NCI-H774 (cell line): ENCODE results near the gene SDK2.

Experiments used
- DNase-seq: peaks from one replicate; lab custom pipeline; 2025; lab: John Stamatoyannopoulos, UW

SDK2 gene

GRCh38 chr17:73610331-73610911 lies 33.8 kb downstream of the SDK2 start:
- DNase-seq: no peak

- DNase-seq: no peak
Observed at GRCh38 chr17:73609758-73610157, 34.5 kb downstream of the SDK2 start.

- DNase-seq: no peak
Observed at GRCh38 chr17:73609060-73609459, 35.2 kb downstream of the SDK2 start.

DNA sequence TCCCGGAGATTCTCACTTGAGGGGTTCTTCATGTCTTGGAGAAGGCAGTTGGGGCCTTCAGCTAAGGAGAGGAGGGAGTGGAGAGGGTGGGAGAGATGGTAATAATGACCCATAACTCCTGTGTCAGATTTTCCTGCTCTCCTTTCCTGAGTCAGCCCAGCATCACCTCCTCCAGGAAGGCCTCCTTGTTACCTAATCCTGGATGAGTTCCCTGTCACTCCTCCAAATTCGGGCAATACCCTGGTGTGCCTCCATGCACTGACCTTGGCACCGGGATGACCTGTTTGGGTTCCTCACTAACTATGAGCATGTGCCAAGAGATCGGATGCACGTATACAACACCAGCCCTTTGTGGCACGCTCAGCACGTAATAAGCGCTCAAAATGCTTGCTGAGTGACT lies 38.8 kb downstream of the SDK2 start:
- no peak for DNase-seq

GRCh38 chr17:73604476-73604875 lies 39.8 kb downstream of the SDK2 start:
- no peak for DNase-seq

- no peak for DNase-seq
Observed at GRCh38 chr17:73603971-73604370, 40.3 kb downstream of the SDK2 start.

- no peak for DNase-seq
Observed at GRCh38 chr17:73600103-73600871, 44.0 kb downstream of the SDK2 start.

GRCh38 chr17:73599599-73599998 lies 44.6 kb downstream of the SDK2 start:
- DNase-seq: no peak

- no peak for DNase-seq
Observed at GRCh38 chr17:73598212-73598611, 46.0 kb downstream of the SDK2 start.

- DNase-seq: no peak
Observed at GRCh38 chr17:73595931-73596330, 48.3 kb downstream of the SDK2 start.

DNA sequence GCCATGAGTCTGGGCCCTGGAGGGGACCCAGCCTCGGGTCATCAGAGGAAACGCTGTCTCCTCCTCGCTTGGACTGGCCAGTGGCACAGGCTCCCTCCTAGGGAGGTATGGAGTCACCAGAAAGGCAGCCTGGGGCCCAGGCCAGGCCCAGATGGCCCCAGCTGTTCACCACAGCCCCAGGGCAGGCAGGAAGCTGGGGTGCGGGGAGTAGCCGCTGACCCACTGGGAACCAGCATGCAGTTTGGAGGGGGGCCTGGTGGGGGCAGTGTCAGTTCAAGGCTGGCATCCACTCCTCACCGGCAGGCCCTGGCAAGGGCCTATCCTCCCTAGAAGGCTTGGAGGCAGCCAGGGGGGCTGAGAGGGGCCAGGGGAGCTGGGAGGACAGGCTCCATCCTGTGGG lies 48.8 kb downstream of the SDK2 start:
- no peak for DNase-seq

GRCh38 chr17:73595068-73595467 lies 49.2 kb downstream of the SDK2 start:
- DNase-seq: no peak

- no peak for DNase-seq
Observed at GRCh38 chr17:73594598-73594997, 49.6 kb downstream of the SDK2 start.

- DNase-seq: no peak
Observed at GRCh38 chr17:73594025-73594424, 50.2 kb downstream of the SDK2 start.

DNA sequence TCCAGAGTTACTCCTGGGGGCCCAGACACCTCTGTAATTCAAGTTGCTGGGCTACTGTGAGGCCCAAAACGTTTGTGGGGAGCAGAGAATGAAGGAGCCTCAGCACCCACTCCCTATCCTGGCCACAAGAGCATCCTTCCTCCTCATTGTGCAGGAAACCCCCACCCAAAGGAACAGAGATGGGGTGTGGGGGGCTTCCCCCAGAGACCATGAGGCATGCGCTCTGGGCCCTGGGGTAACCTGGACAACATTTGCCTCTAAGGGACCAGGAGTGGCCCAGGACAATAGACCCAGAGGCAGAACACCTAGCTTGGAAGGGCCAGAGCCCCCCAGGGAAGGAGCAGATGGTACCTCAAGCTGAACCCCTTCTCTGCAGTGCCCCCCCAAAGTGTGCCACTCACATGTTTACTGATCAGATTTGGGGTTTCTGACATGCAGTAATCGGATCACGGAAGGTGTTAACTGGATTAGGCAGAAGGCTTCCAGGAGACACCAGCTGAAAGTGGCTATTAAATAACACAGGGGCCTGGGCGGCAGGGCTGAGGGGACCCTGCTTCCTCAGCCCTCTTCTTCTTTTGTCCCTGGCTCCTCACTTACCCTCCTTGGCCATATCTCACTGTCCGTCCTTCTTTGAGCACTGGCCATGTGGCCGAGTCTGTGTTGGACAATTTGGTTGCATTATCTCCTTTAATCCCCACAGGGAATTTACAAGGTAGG lies 50.8 kb downstream of the SDK2 start:
- DNase-seq: no peak

- no peak for DNase-seq
Observed at GRCh38 chr17:73592501-73592961, 51.7 kb downstream of the SDK2 start.

- no peak for DNase-seq
Observed at GRCh38 chr17:73592079-73592415, 52.2 kb downstream of the SDK2 start.

DNA sequence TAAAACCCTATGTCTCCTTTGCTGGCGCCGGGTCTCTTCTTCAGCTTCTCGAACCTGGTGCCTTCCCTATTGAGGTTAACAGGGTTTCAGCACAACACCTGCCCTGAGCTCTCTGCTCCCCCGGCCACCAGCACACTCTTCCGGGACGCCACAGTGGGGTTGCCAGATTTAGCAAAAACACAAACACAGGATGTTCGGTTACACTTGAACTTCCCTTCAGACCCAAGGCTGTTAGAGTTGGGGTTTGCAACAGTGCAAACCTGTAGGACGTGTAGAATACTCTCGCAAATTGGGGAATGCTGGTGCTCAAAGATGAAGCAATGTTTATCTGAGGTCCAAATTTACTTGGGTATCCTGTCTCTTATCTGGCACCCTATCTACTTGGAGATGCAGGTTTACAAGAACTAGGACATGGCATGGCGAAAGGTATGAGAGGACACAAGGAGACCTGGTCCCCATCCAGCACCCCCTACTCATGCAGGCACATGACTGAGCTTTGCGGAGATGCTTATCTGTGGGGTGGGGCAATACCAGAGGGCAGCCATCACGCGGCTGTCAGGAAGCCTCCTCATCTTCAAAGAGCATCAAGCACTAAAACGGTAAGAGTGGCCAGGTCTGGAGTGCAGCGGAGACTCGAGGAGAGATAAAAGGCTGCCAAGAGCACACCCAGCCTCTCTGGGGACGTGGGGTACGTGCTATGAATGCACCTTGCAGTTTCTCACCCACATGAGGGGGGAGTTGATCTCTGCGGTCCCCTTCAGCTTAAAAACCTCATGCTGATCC lies 52.8 kb downstream of the SDK2 start:
- no peak for DNase-seq

- DNase-seq: peak; percentile 91
Observed at GRCh38 chr17:73589363-73589980, 54.8 kb downstream of the SDK2 start.

GRCh38 chr17:73588891-73589290 lies 55.4 kb downstream of the SDK2 start:
- DNase-seq: peak; percentile 53

GRCh38 chr17:73588301-73588846 lies 55.9 kb downstream of the SDK2 start:
- DNase-seq: no peak
